NCI-H2171 (cell line): ENCODE results near the gene ETFBKMT.
A peak's percentile ranks its signal among the peaks of the same experiment; 100 is the strongest.

Experiments
- DNase-seq: peaks from one replicate; lab custom pipeline; 2025; lab: John Stamatoyannopoulos, UW

The ETFBKMT gene

DNA sequence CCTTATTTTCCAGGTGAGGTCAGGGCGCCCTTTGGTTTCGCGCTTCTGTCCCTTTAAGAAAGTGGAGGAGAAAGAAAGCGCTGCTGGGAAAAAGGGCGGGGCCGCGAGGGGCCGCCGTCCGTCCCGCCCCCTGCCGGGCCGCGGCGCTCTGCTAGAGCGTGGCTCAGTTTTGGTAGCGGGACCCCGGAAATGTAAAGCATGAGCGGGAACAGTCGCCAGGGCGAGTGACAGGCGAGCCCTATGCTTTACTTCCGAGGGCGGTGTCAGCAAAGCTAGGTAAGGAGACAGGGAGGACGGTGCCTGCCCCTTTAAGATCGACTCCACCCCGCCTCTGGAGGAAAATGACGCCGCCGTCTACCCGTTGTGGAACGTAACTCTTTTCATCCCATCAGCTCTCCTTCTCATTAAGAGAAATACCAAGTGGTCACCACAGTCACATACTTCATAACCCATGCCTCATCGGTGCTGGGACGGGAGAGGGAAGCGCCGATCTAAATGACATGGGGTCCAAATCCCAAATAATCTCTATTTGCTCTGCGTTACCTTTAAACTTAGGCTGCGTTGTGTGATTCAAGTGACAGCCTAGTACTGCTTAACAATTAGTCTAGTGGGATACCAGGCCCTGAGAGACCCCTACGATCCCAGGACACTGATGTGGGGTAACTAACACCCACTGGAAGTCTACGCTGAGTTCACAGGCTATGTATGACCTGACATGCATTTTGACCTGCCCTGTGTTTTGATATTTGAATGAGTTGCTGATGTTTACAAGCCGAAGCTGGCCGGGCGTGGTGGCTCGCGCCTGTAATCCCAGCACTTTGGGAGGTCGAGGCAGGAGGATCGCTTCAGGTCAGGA, at the start of gene ETFBKMT:
ETFBKMT (plus strand) TSS at position 602 of the 856 bp plus-strand sequence. CDS start 2,266 bp downstream, outside the sequence.
- DNase-seq: peak; percentile 95

DNA sequence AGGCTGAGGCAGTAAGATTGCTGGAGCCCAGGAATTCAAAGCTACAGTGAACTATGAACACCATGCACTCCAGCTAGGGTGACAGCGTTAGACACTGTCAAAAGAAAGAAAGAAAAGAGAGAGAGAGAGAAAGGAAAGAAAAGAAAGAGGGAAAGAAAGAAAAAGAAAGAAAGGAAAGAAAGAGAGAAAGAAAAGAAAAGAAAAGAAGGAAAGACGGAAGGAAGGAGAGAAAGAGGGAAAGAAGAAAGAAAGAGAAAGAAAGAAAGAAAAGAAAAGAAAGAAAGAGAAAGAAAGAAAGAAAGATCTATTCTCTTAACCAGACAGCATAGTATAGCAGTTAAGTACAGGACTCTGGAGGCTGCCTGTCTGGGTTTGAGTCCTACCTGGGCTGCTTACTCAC, 46.7 kb upstream of the ETFBKMT start:
- no peak for DNase-seq

- DNase-seq: no peak
These were observed 41.1 kb upstream of the ETFBKMT start for GRCh38 chr12:31618228-31619025.

DNA sequence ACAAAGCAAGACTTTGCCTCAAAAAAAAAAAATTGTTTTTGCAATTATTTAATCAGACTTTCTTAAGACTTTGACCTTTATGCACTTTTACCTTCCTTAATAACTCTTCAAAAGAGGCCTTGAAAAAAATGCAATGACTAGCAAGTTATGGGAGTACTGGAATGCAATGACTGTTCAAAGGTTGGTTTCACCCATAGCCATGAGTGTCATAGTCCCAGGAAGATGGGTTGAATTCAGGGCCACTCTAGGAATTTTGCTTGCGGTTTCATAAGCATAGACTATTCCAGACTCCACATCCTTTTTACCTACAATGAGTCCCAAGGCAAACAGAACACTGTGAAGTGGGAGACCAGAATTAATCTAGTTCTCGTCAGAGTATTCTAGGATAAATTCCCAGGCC, 39.2 kb upstream of the ETFBKMT start:
- DNase-seq: no peak

GRCh38 chr12:31622038-31622437, 37.5 kb upstream of the ETFBKMT start:
- no peak for DNase-seq

DNA sequence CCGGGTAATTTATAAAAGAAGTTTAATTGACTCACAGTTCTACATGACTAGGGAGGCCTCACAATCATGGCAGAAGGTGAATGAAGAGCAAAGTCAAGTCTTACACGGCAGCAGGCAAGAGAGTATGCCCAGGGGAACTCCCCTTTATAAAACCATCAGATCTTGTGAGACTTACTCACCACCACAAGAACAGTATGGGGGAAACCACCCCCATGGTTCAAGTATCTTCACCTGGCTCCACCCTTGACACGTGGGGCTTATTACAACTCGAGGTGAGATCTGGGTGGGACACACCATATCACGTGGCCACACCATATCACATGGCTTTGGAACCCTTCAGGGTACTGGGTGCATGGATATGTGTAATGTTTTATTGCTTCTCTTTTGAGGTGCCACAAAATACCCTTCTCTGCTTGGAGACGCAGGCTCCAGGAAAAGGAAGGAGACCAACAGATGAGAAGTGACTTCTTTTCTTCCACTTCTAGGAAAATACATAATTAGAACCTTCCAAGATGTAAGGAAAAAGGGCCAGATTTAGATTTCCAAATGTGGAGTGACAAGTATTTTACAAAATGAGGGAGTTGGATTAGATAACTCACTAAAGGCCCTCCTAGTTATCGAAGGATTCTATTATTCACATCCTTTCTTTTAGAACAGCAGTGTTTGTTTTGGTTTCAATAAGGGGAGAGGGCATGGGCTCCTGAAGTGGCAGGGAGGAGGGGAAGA, 33.1 kb upstream of the ETFBKMT start:
- no peak for DNase-seq

GRCh38 chr12:31627456-31628054, 31.9 kb upstream of the ETFBKMT start:
- DNase-seq: no peak

DNA sequence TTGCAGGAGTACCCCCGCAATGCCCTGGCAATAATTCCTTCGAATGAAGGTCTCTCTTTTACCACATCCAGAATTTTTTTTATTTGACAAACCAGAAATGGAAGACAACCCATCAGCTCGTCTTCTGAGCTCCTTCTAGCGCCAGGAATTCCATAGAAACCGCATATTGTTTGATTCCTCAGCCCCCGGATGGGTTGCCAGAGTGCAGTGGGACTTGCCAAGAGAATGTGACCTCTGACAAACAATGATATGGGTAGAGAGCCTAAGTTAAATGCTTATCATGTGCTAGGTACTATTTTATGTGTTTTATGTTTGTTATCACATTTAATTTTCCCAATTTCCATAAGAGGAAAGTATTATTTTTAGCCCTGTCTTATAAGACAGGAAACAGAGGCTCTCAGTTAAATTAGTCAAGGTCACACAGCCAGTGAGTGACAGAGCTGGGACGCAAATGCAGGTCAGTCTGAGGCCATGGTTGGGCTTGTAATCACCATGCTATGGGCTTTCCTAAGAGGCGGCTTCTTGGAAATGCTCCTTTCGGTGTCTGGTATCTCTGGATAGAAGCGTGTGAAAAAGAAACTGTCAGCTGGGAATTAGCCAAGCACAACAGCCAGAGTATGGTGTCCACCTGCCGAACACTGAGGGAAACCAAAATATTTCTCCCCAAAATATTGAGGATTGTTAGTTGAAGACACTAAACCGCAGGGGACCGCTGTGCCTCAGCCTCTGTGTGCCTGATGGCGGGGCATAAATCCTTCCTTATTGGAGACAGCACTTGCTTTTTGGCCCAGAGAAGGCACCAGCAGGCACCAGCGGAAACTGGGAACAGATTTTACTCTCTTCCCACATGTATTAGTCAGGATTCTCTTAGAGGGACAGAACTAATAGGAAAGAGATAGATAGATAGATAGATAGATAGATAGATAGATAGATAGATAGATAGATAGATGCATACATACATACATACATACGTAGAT, 29.4 kb upstream of the ETFBKMT start:
- no peak for DNase-seq

GRCh38 chr12:31631023-31631724, 28.3 kb upstream of the ETFBKMT start:
- no peak for DNase-seq

DNA sequence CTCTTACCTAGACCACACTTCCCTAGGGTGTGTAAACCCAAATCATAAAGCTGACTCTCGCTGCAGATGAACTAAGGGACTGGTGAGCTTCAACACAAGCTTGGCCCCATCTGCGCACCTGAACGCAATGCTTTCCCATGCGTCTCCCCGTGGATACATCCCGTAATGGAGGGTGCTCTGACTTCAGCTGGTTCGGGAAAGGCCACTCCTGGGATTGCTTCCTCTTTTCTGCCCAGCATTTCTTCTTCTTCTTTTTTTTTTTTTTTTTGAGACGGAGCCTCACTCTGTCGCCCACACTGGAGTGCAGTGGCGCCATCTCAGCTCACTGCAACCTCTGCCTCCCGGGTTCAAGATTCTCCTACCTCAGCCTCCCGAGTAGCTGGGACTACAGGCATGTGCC, 27.7 kb upstream of the ETFBKMT start:
- DNase-seq: no peak

GRCh38 chr12:31633464-31633863, 26.0 kb upstream of the ETFBKMT start:
- no peak for DNase-seq

GRCh38 chr12:31634620-31635019, 24.9 kb upstream of the ETFBKMT start:
- no peak for DNase-seq

GRCh38 chr12:31641509-31642090, 17.9 kb upstream of the ETFBKMT start:
- no peak for DNase-seq

GRCh38 chr12:31644536-31644935, 15.0 kb upstream of the ETFBKMT start:
- no peak for DNase-seq

DNA sequence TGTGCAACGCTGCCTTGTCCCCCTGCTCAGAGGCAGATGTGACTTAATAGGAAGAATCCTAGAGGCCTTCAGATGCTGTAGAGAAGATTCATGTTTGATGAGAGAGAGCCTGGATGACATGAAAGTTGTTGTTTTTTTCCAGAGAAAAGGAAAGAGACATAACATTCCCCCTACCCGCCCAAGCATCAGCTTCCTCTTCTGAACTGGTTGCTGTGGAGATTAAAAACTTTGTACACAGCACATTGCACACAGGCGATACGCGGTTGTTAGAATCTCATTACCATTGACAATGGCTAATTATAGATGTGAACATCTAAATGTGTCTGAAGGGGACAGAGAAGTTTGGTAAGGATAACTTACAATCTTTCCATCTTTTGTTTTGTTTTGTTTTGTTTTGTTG, 13.6 kb upstream of the ETFBKMT start:
- no peak for DNase-seq

DNA sequence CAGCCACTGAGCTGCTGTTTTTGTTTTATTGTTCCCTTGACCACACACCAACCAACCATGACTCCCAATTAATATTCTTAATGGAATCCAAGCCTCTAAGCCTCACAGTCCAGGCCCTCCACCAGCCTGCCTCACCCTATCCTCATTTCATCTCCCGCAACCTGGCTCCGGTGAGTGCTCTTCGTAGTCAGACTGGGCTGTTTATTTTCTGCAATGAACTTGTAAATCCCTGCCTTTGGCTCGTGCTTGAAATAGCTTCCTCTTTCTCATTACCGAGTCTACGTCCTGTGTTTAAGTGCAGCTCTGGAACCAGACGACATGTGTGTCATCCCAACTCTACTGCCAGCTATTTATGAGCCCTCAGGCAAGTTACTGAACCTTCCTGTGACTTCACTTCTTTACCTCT, 12.4 kb upstream of the ETFBKMT start:
- DNase-seq: no peak

DNA sequence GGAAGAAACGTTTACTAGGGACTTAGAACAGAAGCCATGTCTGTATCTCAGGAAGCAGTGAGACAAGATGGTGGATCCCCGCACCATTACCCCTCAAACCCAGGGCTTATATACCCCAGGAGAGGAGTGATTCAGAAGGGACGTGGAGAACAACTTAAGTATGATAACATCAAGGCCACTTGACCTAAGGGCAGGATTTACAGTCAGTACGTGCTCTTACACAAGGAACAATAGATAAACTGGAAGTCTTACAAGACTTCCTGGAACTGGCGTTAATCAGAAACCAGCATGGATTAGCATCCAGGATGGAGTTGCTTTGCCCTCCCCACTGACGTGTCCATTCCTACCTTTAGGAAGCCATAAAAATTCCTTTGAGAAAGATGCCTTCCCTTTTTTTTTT, 8.6 kb upstream of the ETFBKMT start:
- no peak for DNase-seq

DNA sequence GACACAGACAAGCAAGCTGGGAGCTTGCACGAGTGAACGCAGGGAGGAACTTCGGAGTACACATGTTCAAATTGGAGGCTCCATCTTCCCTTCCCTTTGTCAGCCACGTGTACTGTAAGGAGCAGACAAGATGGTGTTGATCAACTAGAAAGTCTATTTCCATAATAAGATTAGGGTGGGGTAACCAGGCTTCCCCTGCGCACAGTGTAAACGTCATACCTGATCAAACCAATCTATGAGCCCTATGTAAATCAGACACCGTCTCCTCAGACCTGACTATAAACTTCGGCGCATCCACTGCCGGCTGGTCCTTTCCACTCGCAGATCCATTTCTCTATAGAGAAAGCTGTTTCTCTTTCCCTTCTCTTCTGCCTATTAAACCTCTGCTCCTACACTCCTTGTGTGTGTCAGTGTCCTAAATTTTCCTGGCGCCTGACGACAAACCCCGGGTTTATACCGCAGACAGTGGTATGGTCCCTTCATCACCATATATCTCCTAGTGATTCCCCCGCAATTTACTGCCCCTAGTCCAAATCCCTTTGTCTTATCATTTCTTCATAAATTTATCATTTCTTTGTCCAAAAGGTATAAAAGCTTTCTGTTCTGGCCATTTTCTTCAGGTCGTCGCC, 7.5 kb upstream of the ETFBKMT start:
- DNase-seq: no peak

- DNase-seq: no peak
These were observed 4.3 kb upstream of the ETFBKMT start for GRCh38 chr12:31655208-31655607.
